HL-60 (cell line): ENCODE data around the gene NUTM2F.
"Not testable (repeated sequence)": the region's sequence is repeated elsewhere in the genome, so short reads cannot be mapped to it uniquely, and the experiment has no call there.

Experiments
- CTCF ChIP-seq: IDR thresholded peaks from one replicate; pipeline ENCODE4 v1.5.1; 2011; ENCODE audit warnings: low read length, control low read depth, inconsistent platforms; ENCODE audit not compliant: insufficient read depth
- POLR2AphosphoS5 ChIP-seq: IDR thresholded peaks from 2 replicates; pipeline ENCODE4 v1.6.1; 2012; ENCODE audit warnings: low read depth

GRCh38 chr9:94364093-94364614, 35.7 kb upstream of the NUTM2F start:
- not testable (repeated sequence) for TF ChIP-seq CTCF, POLR2AphosphoS5
